Fibroblast of lung (primary cell): Measurements from ENCODE around the gene PTGFRN. TPM values are rescaled to one million over a fixed set of nuclear protein-coding genes. Genes with fewer than 3 reads are reported as not detected.

Experiments
- DNase-seq, 2 donors: peaks; one replicate each; pipeline versions ENCODE4 v3.0.0 to v3.0.0-alpha.2; 2010; ENCODE audit warnings: low read depth in 2 of 2
- H2AFZ ChIP-seq: 2 replicates; pipeline ENCODE4 v1.5.1; 2012; ENCODE audit warnings: low read length, control low read depth, inconsistent platforms
- H3K27ac ChIP-seq: 2 replicates; pipeline ENCODE4 v1.5.1; 2011; ENCODE audit warnings: low read length, control low read depth; ENCODE audit not compliant: insufficient read depth
- H3K27me3 ChIP-seq: 2 replicates; pipeline ENCODE4 v1.5.1; 2011; ENCODE audit warnings: mild to moderate bottlenecking, low read length; ENCODE audit not compliant: control insufficient read depth, insufficient read depth
- H3K36me3 ChIP-seq: 2 replicates; pipeline ENCODE4 v1.5.1; 2011; ENCODE audit warnings: low read length; ENCODE audit not compliant: control insufficient read depth, insufficient read depth
- H3K4me1 ChIP-seq: 2 replicates; pipeline ENCODE4 v1.5.1; 2011; ENCODE audit warnings: low read length; ENCODE audit not compliant: control insufficient read depth, insufficient read depth; ENCODE audit errors: extremely low read depth
- H3K4me2 ChIP-seq: 2 replicates; pipeline ENCODE4 v1.5.1; 2011; ENCODE audit warnings: low read length, control low read depth; ENCODE audit not compliant: insufficient read depth; ENCODE audit errors: extremely low read depth
- H3K4me3 ChIP-seq, 4 experiments: fragments of 200-600 bp in 1 of 4; sonication (generic) in 1 of 4; replicated peaks in 1 of 4; 2 replicates each; pipeline ENCODE4 v1.5.1; 2011 to 2016; ENCODE audit warnings: low read length in 4 of 4, low read depth in 3 of 4, mild to moderate bottlenecking in 3 of 4, control low read depth in 2 of 4, inconsistent platforms in 1 of 4, mixed read lengths in 1 of 4; ENCODE audit not compliant: insufficient read depth in 1 of 4; ENCODE audit errors: control extremely low read depth in 1 of 4
- H3K79me2 ChIP-seq: 2 replicates; pipeline ENCODE4 v1.5.1; 2012; ENCODE audit warnings: mild to moderate bottlenecking, low read length, inconsistent platforms; ENCODE audit not compliant: control insufficient read depth, insufficient read depth
- H3K9ac ChIP-seq: 2 replicates; pipeline ENCODE4 v1.5.1; 2011; ENCODE audit warnings: mild to moderate bottlenecking, low read length, control low read depth; ENCODE audit not compliant: insufficient read depth
- H3K9me3 ChIP-seq: 2 replicates; pipeline ENCODE4 v1.5.1; 2012; ENCODE audit warnings: low read depth, low read length; ENCODE audit not compliant: control insufficient read depth, insufficient read depth
- H4K20me1 ChIP-seq: 2 replicates; pipeline ENCODE4 v1.5.1; 2011; ENCODE audit warnings: low read length; ENCODE audit not compliant: control insufficient read depth, insufficient read depth; ENCODE audit errors: extremely low read depth
- CTCF ChIP-seq, 2 donors: IDR thresholded peaks in 1 of 2; conservative IDR thresholded peaks in 1 of 2; 1 replicate in 1 of 2; 2 replicates in 1 of 2; pipeline ENCODE4 v1.5.1; 2011 to 2012; ENCODE audit warnings: low read length in 2 of 2, control low read depth in 1 of 2, inconsistent platforms in 1 of 2, low read depth in 1 of 2, mild to moderate bottlenecking in 1 of 2
- EZH2 ChIP-seq: IDR thresholded peaks from 2 replicates; pipeline ENCODE4 v1.5.1; 2012; ENCODE audit warnings: low read length, control low read depth, mild to moderate bottlenecking; ENCODE audit errors: missing control alignments
- polyA plus RNA-seq, 2 donors: library from polyadenylated mRNA; depleted of rRNA in 1 of 2; stranded (reverse) in 1 of 2; unstranded in 1 of 2; fragments of >200 nt; gene quantifications; 2 replicates each; pipeline ENCODE4 v1.2.1, GENCODE V29; 2011 to 2012; ENCODE audit warnings: missing spikeins in 1 of 2
- total RNA-seq: library from RNA; depleted of rRNA; stranded (reverse); fragments of >200 nt; gene quantifications from 2 replicates; pipeline ENCODE4 v1.2.1, GENCODE V29; 2014

The PTGFRN gene
- total and polyA plus RNA-seq, 2 donors (not counting 1 experiment from before 2014, with no cell fraction given), result 0.72 to 1.2 TPM

GRCh38 chr1:117030271-117030877, 120.7 kb downstream of the PTGFRN start:
- no peak for TF ChIP-seq CTCF (conservative IDR thresholded peaks at IDR 0.05 in 1 of 2, IDR thresholded peaks at IDR 0.05 in 1 of 2; ENCODE audit: low read depth in 1 of 2, low read length in 2 of 2)
- TF ChIP-seq EZH2, result no peak
- no peak for DNase-seq
- H3K27ac ChIP-seq, result no peak overlapping the region
- H2AFZ ChIP-seq, result no peak overlapping the region
- no peaks in the 10 kb centered on the region for H3K4me1 ChIP-seq
- H3K27me3 ChIP-seq, result no peaks in the 10 kb centered on the region
- no peaks in the 10 kb centered on the region for H3K79me2 ChIP-seq
- no peaks in the 10 kb centered on the region for H4K20me1 ChIP-seq
- H3K36me3 ChIP-seq, result no peaks in the 10 kb centered on the region
- no peak overlapping the region for H3K4me3 ChIP-seq
- H3K9ac ChIP-seq, result no peak overlapping the region
- H3K9me3 ChIP-seq, result no peaks in the 10 kb centered on the region
- H3K4me2 ChIP-seq, result no peak overlapping the region

- no peak for TF ChIP-seq CTCF (conservative IDR thresholded peaks at IDR 0.05 in 1 of 2, IDR thresholded peaks at IDR 0.05 in 1 of 2; ENCODE audit: low read depth in 1 of 2, low read length in 2 of 2)
- no peak for TF ChIP-seq EZH2
- Histone ChIP-seq H3K27ac (no peak overlapping the region), H2AFZ (no peak overlapping the region), H3K27me3 (no peaks in the 10 kb centered on the region), H3K4me3 (no peak overlapping the region), H3K4me2 (no peak overlapping the region), H3K9me3 (no peaks in the 10 kb centered on the region), H4K20me1 (no peaks in the 10 kb centered on the region), H3K9ac (no peak overlapping the region), H3K4me1 (no peaks in the 10 kb centered on the region), H3K36me3 (no peaks in the 10 kb centered on the region), H3K79me2 (no peaks in the 10 kb centered on the region)
- DNase-seq, result no peak
Measured at GRCh38 chr1:117032266-117032665, 122.5 kb downstream of the PTGFRN start.

- no peak overlapping the region for H3K4me2 ChIP-seq
- TF ChIP-seq EZH2, result no peak
- TF ChIP-seq CTCF (conservative IDR thresholded peaks at IDR 0.05 in 1 of 2, IDR thresholded peaks at IDR 0.05 in 1 of 2; ENCODE audit: low read depth in 1 of 2, low read length in 2 of 2), result no peak
- H3K9me3 ChIP-seq, result no peaks in the 10 kb centered on the region
- no peak overlapping the region for H3K27ac ChIP-seq
- H2AFZ ChIP-seq, result no peak overlapping the region
- H3K27me3 ChIP-seq, result no peaks in the 10 kb centered on the region
- H3K4me1 ChIP-seq, result no peaks in the 10 kb centered on the region
- DNase-seq, result no peak
- no peak overlapping the region for H3K4me3 ChIP-seq
- H3K9ac ChIP-seq, result no peak overlapping the region
- no peaks in the 10 kb centered on the region for H3K79me2 ChIP-seq
- H4K20me1 ChIP-seq, result no peaks in the 10 kb centered on the region
- H3K36me3 ChIP-seq, result no peaks in the 10 kb centered on the region
Measured at GRCh38 chr1:117032681-117033539, 123.2 kb downstream of the PTGFRN start.
